Measurements from ENCODE around the gene APPBP2.
"Not testable (repeated sequence)": the region's sequence is repeated elsewhere in the genome, so short reads cannot be mapped to it uniquely, and the experiment has no call there.

Gene APPBP2

GRCh38 chr17:60525685-60526514 lies at the start of gene APPBP2:
Gene APPBP2 (minus strand): TSS chr17:60526242. CDS start chr17:60525931, 311 bp downstream.
- peak; percentile 90 for DNase-seq

- DNase-seq, result no peak
These were observed 47.4 kb upstream of the APPBP2 start for GRCh38 chr17:60573236-60574051.

- no peak for DNase-seq
These were observed 39.2 kb upstream of the APPBP2 start for GRCh38 chr17:60565233-60565632.

- DNase-seq, result no peak
These were observed 37.7 kb upstream of the APPBP2 start for GRCh38 chr17:60563743-60564142.

GRCh38 chr17:60562421-60562820 lies 36.4 kb upstream of the APPBP2 start:
- DNase-seq, result no peak

GRCh38 chr17:60560860-60561257 lies 34.8 kb upstream of the APPBP2 start:
- no peak for DNase-seq

GRCh38 chr17:60559995-60560859 lies 34.2 kb upstream of the APPBP2 start:
- DNase-seq, result no peak

GRCh38 chr17:60559659-60559994 lies 33.6 kb upstream of the APPBP2 start:
- DNase-seq, result no peak

GRCh38 chr17:60557805-60558204 lies 31.8 kb upstream of the APPBP2 start:
- peak; percentile 15 for DNase-seq

- DNase-seq, result no peak
These were observed 29.7 kb upstream of the APPBP2 start for GRCh38 chr17:60555786-60556185.

- DNase-seq, result peak; percentile 72
These were observed 28.3 kb upstream of the APPBP2 start for GRCh38 chr17:60554377-60554788.

- not testable (repeated sequence) for DNase-seq
These were observed 26.2 kb upstream of the APPBP2 start for GRCh38 chr17:60552255-60552654.

GRCh38 chr17:60548990-60549389 lies 22.9 kb upstream of the APPBP2 start:
- no peak for DNase-seq

- no peak for DNase-seq
These were observed 19.6 kb upstream of the APPBP2 start for GRCh38 chr17:60545465-60546191.

- no peak for DNase-seq
These were observed 16.0 kb upstream of the APPBP2 start for GRCh38 chr17:60542071-60542470.

GRCh38 chr17:60540460-60540859 lies 14.4 kb upstream of the APPBP2 start:
- no peak for DNase-seq

GRCh38 chr17:60539807-60540206 lies 13.8 kb upstream of the APPBP2 start:
- DNase-seq, result no peak

GRCh38 chr17:60538726-60539125 lies 12.7 kb upstream of the APPBP2 start:
- DNase-seq, result no peak

GRCh38 chr17:60535382-60536279 lies 9.6 kb upstream of the APPBP2 start:
- DNase-seq, result no peak

GRCh38 chr17:60534613-60535157 lies 8.6 kb upstream of the APPBP2 start:
- no peak for DNase-seq

- DNase-seq, result no peak
These were observed 8.0 kb upstream of the APPBP2 start for GRCh38 chr17:60534010-60534555.
